ENCODE measurements around the gene CHRM2.

DNA sequence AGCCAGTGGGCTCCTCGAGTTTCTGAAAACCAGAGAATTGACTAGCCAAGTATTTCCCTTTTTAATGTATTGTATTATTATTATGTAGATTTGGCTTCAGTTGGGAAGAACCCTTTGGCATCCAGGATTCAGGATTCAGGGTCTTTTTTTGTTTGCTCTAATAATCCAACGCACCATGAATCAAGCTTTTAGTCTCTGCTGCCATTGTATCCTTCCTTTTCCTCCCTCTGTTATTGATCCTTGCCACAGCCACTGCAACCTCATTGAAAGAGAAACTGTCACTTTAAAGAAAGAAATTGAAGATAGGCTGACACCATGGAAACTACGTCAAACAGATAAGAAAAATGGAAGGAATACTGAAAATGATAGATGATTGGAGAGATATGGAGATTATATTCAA lies 150.0 kb downstream of the CHRM2 start:
- TF ChIP-seq ZNF384 (IDR thresholded peaks at IDR 0.05) (no peak), SUZ12 (IDR thresholded peaks at IDR 0.05) (no peak)
